Measurements from ENCODE around the gene MYPN. TPM values are rescaled to one million over a fixed set of nuclear protein-coding genes. Genes with fewer than 3 reads are reported as not detected.

MYPN gene
- total RNA-seq, 1 donor from 2014 or later, result 112 TPM

DNA sequence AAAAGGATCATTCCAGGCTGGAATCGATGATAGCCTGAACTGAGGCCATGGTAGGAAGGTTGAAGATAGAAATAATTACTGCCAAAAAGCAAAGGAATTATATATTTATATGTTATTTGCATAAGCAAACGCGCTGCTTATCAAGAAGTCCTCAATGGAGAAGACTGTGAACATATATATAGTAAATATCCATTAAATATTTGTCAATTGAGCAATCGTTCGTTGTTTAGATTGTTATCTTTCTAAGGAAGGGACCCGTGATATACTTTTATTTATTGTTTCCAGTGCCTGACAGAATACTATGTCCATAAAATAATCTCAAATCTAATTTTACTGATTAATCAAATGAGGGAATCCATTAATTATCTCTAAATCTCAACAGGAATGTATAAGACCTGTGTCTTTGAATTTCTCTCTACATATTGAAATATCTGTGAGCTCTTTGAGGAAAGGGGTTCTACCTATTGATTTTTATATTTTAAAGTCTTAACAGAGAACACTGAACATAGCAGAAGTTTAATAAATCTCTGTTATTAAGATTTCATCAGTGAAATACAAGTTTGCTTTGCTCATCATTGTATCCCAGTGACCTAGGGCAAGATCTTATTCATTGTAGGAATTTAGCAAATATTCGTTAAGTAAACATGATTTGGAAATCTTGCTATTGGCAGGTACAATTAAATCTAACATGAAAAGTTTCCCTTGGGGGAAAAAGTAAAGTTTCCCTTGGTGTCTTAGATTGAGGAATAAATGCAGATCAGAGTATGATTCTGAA, 22.2 kb upstream of the MYPN start:
- intact Hi-C loops (cut with DNase I), result no loop called here
- ATAC-seq, result no peak
- DNase-seq (ENCODE audit: missing footprints), result no peak

- intact Hi-C loops (cut with DNase I), result loop anchor here (2.0 kb wide), 1 partner anchor 23 kb away; no protein-coding TSS in a partner anchor
- ATAC-seq (peak; percentile 80), DNase-seq (ENCODE audit: missing footprints) (no peak)
These were observed 21.4 kb upstream of the MYPN start for GRCh38 chr10:68087685-68088401.

DNA sequence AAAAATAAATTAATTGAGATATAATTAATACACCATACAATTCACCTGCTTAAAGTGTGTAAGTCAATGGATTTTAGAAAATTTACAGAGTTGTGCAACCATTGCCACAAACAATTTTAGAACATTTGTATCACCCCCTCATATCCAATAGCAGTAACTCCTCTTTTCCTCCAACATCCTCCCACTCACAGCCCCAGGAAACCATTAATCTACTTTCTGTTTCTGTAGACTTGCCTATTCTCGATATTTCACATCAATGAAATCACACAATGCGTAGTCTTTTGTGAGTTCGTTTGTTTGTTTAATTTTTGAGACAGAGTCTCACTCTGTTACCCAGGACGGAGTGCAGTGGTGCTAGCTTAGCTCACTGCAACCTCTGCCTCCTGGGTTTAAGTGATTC, 20.5 kb upstream of the MYPN start:
- ATAC-seq (no peak), DNase-seq (ENCODE audit: missing footprints) (no peak)
- intact Hi-C loops (cut with DNase I), result loop anchor here (2.0 kb wide), 1 partner anchor 22 kb away; no protein-coding TSS in a partner anchor

DNA sequence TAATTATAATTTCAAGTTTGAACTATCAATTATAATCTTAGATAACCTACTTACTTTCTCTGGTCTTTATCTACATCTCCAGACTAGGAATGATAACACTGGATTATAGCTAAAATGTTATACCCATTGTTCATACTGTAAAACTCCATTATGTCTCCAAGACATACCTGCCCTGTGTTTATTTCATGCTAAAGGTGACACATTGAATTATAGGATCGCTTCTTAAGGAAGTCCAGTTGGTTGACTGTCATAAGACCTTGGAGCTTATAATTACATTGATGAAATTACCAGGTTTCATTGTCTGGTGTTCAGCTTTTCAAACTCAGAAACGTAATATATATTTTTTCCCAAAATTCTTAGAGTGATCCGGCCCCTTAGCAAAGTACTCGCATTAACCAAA, 18.7 kb upstream of the MYPN start:
- DNase-seq (ENCODE audit: missing footprints) (no peak), ATAC-seq (no peak)
- intact Hi-C loops (cut with DNase I), result no loop called here

DNA sequence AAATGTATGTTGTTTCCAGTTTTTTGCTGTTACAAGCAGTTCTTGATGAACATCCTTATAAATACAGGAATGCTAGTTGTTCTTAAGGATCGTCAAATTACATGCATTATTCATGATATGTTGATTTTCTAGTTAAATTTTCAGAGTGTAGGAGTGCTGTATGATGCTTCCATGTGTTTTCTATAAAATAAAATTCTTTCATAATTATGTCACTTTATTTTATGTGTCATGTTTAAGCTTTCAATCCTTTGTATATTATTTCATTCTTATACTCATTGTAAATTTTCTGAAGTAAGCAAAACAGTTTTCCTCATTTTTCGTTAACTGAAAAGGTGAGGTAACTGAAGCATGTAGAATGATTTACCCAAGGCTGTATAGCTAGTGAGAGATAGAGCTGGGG, 16.8 kb upstream of the MYPN start:
- DNase-seq (ENCODE audit: missing footprints), result no peak
- ATAC-seq, result no peak
- intact Hi-C loops (cut with DNase I), result no loop called here

GRCh38 chr10:68095153-68095552, 14.1 kb upstream of the MYPN start:
- intact Hi-C loops (cut with DNase I), result no loop called here
- no peak for ATAC-seq
- DNase-seq (ENCODE audit: missing footprints), result no peak

- intact Hi-C loops (cut with DNase I), result no loop called here
- DNase-seq (ENCODE audit: missing footprints) (no peak), ATAC-seq (peak; percentile 68)
These were observed 12.3 kb upstream of the MYPN start for GRCh38 chr10:68096913-68097516.

DNA sequence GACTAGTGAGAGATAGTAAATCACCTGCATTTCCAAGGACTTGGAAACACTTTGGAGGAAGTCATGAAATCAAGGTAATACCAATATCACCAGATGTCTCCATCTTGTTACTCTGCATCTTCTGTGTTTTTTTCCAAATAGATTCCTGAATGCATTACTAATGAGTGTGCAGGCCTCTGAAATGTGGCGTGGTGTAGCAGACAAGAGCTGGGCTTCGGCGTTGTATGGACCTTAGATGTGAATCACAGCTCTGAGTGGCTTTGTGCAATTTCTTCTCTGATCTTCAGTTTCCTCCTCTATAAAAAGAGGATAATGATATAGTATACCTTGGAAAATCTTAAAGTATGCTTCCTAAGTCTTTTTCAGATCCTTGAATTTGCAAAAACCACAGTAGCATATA, 9.6 kb upstream of the MYPN start:
- ATAC-seq, result no peak

GRCh38 chr10:68101066-68101465, 8.2 kb upstream of the MYPN start:
- ATAC-seq (no peak), DNase-seq (ENCODE audit: missing footprints) (no peak)
- intact Hi-C loops (cut with DNase I), result no loop called here

More for the DNA sequence above, 9.6 kb upstream of the MYPN start:
- intact Hi-C loops (cut with DNase I), result no loop called here
- no peak for DNase-seq (ENCODE audit: missing footprints)

DNA sequence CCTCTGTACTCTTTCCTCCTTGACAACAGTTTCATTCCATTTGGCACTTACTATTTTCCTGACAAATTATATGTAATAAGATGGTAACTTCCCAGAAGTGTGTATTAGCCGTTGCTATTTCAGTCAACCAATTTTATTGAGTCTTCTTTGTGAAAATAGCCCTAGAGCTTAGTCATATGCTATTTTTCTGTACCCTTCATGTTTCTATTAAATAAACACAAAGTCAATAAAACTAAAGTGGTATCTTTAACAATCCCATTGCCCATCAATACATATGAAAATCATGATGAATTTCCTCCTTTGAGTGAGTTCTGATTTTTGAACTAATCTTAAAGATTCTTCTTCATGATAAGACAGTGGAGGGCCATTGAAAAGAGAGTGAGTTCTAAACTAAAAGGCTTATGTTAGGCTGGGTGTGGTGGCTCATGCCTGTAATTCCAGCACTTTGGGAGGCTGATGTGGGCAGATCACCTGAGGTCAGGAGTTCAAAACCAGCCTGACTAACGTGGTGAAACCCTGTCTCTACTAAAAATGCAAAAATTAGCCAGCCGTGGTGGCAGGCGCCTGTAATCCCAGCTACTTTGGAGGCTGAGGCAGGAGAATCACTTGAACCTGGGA, 5.9 kb upstream of the MYPN start:
- intact Hi-C loops (cut with DNase I), result no loop called here
- DNase-seq (ENCODE audit: missing footprints), result no peak
- no peak for ATAC-seq

GRCh38 chr10:68103901-68104300, 5.4 kb upstream of the MYPN start:
- ATAC-seq (no peak), DNase-seq (ENCODE audit: missing footprints) (no peak)
- intact Hi-C loops (cut with DNase I), result no loop called here

GRCh38 chr10:68105820-68106219, 3.5 kb upstream of the MYPN start:
- DNase-seq (ENCODE audit: missing footprints) (no peak), ATAC-seq (no peak)
- intact Hi-C loops (cut with DNase I), result no loop called here

- intact Hi-C loops (cut with DNase I), result no loop called here
- no peak for DNase-seq (ENCODE audit: missing footprints)
- ATAC-seq, result no peak
These were observed 2.6 kb upstream of the MYPN start for GRCh38 chr10:68106656-68107055.

GRCh38 chr10:68107651-68108050, 1.6 kb upstream of the MYPN start:
- intact Hi-C loops (cut with DNase I), result no loop called here
- ATAC-seq (no peak), DNase-seq (ENCODE audit: missing footprints) (no peak)

- ATAC-seq, result no peak
- DNase-seq (ENCODE audit: missing footprints), result no peak
- intact Hi-C loops (cut with DNase I), result no loop called here
These were observed 1.2 kb upstream of the MYPN start for GRCh38 chr10:68108051-68108450.

- intact Hi-C loops (cut with DNase I), result no loop called here
- no peak for DNase-seq (ENCODE audit: missing footprints)
- no peak for ATAC-seq
These were observed 635 bp upstream of the MYPN start for GRCh38 chr10:68108653-68109052.

- ATAC-seq, result peak; percentile 54
- intact Hi-C loops (cut with DNase I), result loop anchor here (2.0 to 5.0 kb wide), 2 partner anchors 21 to 42 kb away; no protein-coding TSS in a partner anchor
- DNase-seq (ENCODE audit: missing footprints), result no peak
These were observed 739 bp downstream of the MYPN start for GRCh38 chr10:68110027-68110426.

DNA sequence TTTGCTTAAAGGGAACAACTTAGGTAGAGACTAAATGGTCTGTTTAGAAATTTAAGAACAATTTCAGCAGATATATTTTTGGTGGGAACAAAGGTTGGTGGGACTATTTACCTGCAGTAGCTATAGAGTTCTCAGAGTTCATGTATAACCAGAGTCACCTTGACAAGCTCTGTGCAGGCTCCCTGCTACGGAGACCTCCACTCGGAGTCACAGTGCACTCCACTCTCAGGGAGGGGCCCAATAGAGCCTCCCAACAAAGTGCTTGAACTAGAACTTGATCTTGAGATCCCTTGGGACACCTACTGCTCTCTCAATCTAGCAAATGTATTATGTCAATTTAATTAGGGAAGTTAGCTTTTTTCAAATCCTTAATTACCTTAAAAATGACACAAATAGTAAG, 2.3 kb downstream of the MYPN start:
- intact Hi-C loops (cut with DNase I), result loop anchor here (2.0 to 5.0 kb wide), 2 partner anchors 23 to 41 kb away; no protein-coding TSS in a partner anchor
- DNase-seq (ENCODE audit: missing footprints), result no peak
- ATAC-seq, result peak; percentile 60

DNA sequence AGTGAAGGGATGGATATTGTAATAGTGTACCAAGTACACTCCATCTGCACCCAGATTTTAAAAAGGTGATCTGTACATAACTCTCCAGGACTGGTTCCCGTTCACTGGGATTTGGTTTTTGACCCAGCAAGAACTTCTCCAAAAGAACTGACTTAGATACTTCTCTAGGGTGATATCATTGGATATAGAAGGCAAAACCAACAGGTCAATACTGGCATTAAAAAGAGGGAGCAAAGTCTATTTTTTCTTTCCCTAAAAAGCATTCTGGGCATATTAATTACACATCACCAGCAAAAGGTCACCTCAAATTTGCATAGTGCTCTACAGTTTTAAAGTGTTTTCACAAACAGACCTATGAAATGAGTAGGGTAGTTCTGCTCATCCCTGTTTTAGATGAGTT, 3.5 kb downstream of the MYPN start:
- DNase-seq (ENCODE audit: missing footprints) (no peak), ATAC-seq (no peak)
- intact Hi-C loops (cut with DNase I), result loop anchor here (5.0 kb wide), 1 partner anchor 39 kb away; no protein-coding TSS in a partner anchor
